Natural killer cell (primary cell): ENCODE results near the gene CAMTA1. TPM values are rescaled to one million over a fixed set of nuclear protein-coding genes. Genes with fewer than 3 reads are reported as not detected.

ENCODE experiments used
- ATAC-seq, 3 donors: fragments of 150-1000 bp in 2 of 3; fragments of 200-7000 bp in 1 of 3; cut with Tn5 transposase; 1 replicate in 1 of 3; 2 replicates in 2 of 3; pipeline ENCODE4 v1.10.0; 2021; ENCODE audit warnings: mild to moderate bottlenecking in 2 of 3, moderate library complexity in 2 of 3
- DNase-seq, 2 donors: peaks; one replicate each; pipeline versions ENCODE4 v3.0.0 to v3.0.0-alpha.2; 2013 to 2021; ENCODE audit warnings: mixed read lengths in 1 of 2
- H3K27ac ChIP-seq: one replicate; pipeline ENCODE4 v1.5.1; 2013; ENCODE audit warnings: mild to moderate bottlenecking, low read length
- H3K27me3 ChIP-seq: one replicate; pipeline ENCODE4 v1.6.1; 2013; ENCODE audit warnings: low read length; ENCODE audit not compliant: control insufficient read depth, insufficient read depth
- H3K36me3 ChIP-seq: one replicate; pipeline ENCODE4 v1.6.1; 2013; ENCODE audit warnings: low read length; ENCODE audit not compliant: control insufficient read depth, insufficient read depth
- H3K4me1 ChIP-seq: one replicate; pipeline ENCODE4 v1.6.1; 2013; ENCODE audit warnings: low read length; ENCODE audit not compliant: control insufficient read depth, insufficient read depth
- H3K4me3 ChIP-seq: one replicate; pipeline ENCODE4 v1.5.1; 2013; ENCODE audit warnings: low read length
- H3K9me3 ChIP-seq: one replicate; pipeline ENCODE4 v1.6.1; 2013; ENCODE audit warnings: low read length; ENCODE audit not compliant: control insufficient read depth, insufficient read depth
- H3K27ac Mint-ChIP-seq, 2 donors: one replicate each; pipeline ENCODE4 v1.8.0; 2022; ENCODE audit warnings: mild to moderate bottlenecking in 2 of 2, mixed read lengths in 2 of 2, moderate library complexity in 1 of 2
- H3K27me3 Mint-ChIP-seq, 2 donors: one replicate each; pipeline ENCODE4 v1.8.0; 2022; ENCODE audit warnings: low read depth in 2 of 2, mixed read lengths in 2 of 2
- H3K36me3 Mint-ChIP-seq: one replicate; pipeline ENCODE4 v1.8.0; 2022; ENCODE audit warnings: mixed read lengths
- H3K4me1 Mint-ChIP-seq, 2 donors: one replicate each; pipeline ENCODE4 v1.8.0; 2022; ENCODE audit warnings: mixed read lengths in 2 of 2
- H3K4me3 Mint-ChIP-seq: one replicate; pipeline ENCODE4 v1.8.0; 2022; ENCODE audit warnings: mild to moderate bottlenecking, moderate library complexity, mixed read lengths
- H3K9me3 Mint-ChIP-seq, 2 donors: one replicate each; pipeline ENCODE4 v1.8.0; 2022; ENCODE audit warnings: mixed read lengths in 2 of 2
- WGBS: methylation state at CpG from one replicate; pipeline ENCODE4 v1.1.7; 2013; ENCODE audit warnings: missing lambda C conversion rate; ENCODE audit not compliant: insufficient coverage; 5-methylcytosine and 5-hydroxymethylcytosine counted together
- intact Hi-C: fragments of 100-400 bp; cut with micrococcal nuclease; formaldehyde crosslinking; loops from one replicate; pipeline ENCODE4 v1.14.2; 2022
- total RNA-seq, 4 donors: library from RNA; stranded (reverse); fragments of 120-200 nt in 1 of 4; gene quantifications; one replicate each; pipeline versions ENCODE4 v1.2.3 to v1.2.4, GENCODE V29; 2013 to 2022
- TF ChIP-seq, protein P1 (sequence below): fragments of 200-600 bp; IDR thresholded peaks from one replicate; pipeline ENCODE4 v1.8.0; 2022; ENCODE audit warnings: antibody characterized with exemption

CAMTA1 gene
- total RNA-seq, 3 donors from 2014 or later (not counting 1 experiment from before 2014, with no cell fraction given): 40.6 to 53.3 (median 44.9) TPM

DNA sequence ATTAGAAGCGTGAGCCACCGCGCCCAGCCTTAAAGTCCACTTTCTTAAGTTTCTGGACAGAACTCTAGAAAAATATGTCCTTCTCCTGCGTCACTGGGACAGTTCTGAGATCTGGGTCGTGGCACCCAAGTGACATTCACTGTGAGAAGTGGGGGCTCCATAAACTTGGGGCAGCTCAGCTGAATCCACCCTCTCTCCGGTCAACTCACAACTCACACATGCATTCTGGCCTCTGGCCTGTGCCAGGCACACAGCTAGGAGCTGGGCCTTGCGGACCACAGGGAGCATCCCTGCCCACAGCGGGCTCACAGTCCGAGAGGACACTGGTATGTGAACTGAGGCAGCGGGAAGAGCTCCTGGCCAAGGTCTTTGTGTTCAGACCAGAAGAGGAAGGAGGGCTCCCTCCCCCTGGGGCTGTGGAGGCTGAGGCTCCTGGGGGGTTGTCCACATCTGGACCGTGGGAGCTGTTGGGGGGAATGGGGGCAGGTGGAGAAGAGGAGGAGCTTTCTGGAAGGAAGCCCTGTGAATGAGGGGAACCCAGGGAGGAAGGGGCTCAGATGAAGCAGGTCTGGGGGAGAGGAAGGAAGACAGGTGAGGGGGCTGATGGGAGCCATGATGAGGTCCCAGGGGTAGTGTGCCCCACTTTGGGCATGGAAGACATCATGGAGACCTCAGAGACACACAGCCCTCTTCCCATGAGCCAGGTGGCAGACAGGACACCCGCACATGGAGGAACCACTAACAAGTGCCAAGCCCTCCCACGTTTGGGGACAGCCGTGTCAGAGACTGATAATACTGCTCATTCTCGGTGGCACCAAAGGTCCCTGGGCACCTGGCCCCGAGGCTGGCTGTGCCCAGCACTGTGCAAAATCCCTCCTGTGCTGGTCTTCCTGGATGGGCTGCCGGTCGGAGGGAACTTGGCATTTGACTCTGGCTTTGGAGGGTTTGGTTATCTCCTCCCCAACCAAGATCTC, 794.9 kb downstream of the CAMTA1 start:
- TF ChIP-seq, protein P1, sequence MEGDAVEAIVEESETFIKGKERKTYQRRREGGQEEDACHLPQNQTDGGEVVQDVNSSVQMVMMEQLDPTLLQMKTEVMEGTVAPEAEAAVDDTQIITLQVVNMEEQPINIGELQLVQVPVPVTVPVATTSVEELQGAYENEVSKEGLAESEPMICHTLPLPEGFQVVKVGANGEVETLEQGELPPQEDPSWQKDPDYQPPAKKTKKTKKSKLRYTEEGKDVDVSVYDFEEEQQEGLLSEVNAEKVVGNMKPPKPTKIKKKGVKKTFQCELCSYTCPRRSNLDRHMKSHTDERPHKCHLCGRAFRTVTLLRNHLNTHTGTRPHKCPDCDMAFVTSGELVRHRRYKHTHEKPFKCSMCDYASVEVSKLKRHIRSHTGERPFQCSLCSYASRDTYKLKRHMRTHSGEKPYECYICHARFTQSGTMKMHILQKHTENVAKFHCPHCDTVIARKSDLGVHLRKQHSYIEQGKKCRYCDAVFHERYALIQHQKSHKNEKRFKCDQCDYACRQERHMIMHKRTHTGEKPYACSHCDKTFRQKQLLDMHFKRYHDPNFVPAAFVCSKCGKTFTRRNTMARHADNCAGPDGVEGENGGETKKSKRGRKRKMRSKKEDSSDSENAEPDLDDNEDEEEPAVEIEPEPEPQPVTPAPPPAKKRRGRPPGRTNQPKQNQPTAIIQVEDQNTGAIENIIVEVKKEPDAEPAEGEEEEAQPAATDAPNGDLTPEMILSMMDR: no peak
- WGBS: 89% methylated on average over 18 of the region's 18 CpGs
- Mint-ChIP-seq H3K4me3 (no peak overlapping the region), H3K9me3 (no peaks in the 10 kb centered on the region), H3K27ac (no peak overlapping the region), H3K27me3 (peaks cover 0 to 2% of the 10 kb centered on the region in 2 donors), H3K36me3 (no peaks in the 10 kb centered on the region), H3K4me1 (no peaks in the 10 kb centered on the region)
- DNase-seq (no peak), ATAC-seq (no peak)
- Histone ChIP-seq H3K4me3 (no peak overlapping the region), H3K9me3 (no peaks in the 10 kb centered on the region), H3K36me3 (no peaks in the 10 kb centered on the region), H3K4me1 (no peaks in the 10 kb centered on the region), H3K27me3 (no peaks in the 10 kb centered on the region), H3K27ac (no peak overlapping the region)
- intact Hi-C loops: no loop called here

DNA sequence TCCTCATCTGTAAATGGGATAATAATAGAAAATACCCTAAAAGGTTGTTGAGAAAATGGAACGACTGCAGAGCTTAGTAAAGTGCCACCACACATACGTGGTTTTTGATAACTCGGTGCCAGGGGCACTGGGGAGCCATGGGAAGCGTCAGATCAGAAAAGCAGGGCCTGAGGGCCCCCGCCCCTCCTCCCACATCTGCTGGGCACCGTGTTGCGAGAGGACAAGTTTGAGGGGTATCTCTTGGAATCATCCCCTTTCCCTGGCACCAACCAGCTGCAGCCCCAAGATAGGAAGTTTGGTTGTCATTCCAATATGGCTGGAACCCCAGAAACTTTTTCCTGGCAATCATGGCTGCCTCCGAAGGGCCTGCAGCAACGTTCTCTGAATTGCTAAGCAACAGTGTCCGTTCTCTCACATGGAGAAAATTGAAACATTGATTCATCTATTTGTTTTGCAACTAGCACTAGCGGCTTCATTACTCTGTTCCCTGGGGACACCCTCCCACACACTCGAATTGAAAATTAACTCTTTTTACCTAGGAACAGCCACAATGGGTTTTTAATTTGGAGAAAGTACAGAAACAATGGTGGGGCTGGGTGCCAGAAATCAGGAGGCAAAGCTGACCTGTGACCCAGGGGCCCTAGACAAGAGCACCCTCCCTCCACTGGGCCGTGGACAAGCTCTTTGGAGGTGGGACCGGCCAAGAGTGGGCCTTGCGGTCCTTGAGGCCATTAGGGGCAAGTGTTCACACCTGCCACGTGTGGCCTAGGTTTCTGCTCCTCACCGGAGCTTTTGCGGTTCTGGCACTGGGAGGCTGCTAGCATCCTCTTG, 795.9 kb downstream of the CAMTA1 start:
- H3K36me3 ChIP-seq: no peaks in the 10 kb centered on the region
- intact Hi-C loops: no loop called here
- H3K27ac ChIP-seq: no peak overlapping the region
- Mint-ChIP-seq H3K9me3 (no peaks in the 10 kb centered on the region), H3K4me3 (no peak overlapping the region), H3K27me3 (peaks cover 0 to 5% of the 10 kb centered on the region in 2 donors), H3K27ac (no peak overlapping the region), H3K4me1 (no peaks in the 10 kb centered on the region), H3K36me3 (no peaks in the 10 kb centered on the region)
- WGBS: 86% methylated on average over 18 of the region's 18 CpGs
- H3K4me3 ChIP-seq: no peak overlapping the region
- TF ChIP-seq, protein P1: no peak
- no peaks in the 10 kb centered on the region for H3K9me3 ChIP-seq
- H3K27me3 ChIP-seq: no peaks in the 10 kb centered on the region
- DNase-seq (no peak), ATAC-seq (no peak)
- no peaks in the 10 kb centered on the region for H3K4me1 ChIP-seq

DNA sequence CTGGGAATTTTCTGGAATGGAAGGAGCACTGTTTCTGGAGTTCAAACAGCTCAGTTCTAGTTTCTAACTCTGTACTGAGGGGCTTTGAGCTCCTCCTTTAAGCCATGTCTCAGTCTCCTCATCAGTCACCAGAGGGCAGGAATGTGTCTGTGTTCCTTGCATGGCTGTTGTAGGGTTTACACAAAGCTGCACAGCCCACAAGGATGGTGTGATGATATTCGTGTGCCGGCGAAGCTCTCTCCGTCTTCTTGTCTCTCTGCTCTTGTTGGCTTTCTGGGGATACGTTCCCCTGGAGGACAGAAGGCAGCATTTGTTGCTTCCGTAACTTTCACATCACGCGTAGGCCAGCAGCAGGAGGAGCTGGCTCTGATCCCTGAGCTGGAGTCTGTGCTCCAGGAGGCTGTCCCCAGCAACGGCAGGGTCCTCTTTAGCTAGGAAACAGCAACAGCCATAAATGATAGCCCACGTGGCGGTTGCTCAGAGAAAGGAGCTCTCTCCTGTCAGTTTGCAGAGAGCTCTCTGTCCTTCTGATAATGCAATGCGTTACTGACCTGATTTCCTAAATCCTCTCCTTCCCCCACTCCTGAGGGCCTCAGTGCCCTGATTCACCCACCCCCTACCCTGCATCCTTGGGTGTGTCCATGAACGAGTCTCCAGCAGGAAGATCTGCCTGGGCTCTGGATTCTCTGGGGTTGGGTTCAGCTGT, 796.7 kb downstream of the CAMTA1 start:
- no peaks in the 10 kb centered on the region for H3K9me3 ChIP-seq
- TF ChIP-seq, protein P1: no peak
- Mint-ChIP-seq H3K36me3 (no peaks in the 10 kb centered on the region), H3K27me3 (peaks cover 0 to 5% of the 10 kb centered on the region in 2 donors), H3K27ac (no peak overlapping the region), H3K4me3 (no peak overlapping the region), H3K9me3 (no peaks in the 10 kb centered on the region), H3K4me1 (no peaks in the 10 kb centered on the region)
- H3K4me3 ChIP-seq: no peak overlapping the region
- H3K4me1 ChIP-seq: no peaks in the 10 kb centered on the region
- WGBS: 89% methylated on average over 13 of the region's 13 CpGs
- no peaks in the 10 kb centered on the region for H3K36me3 ChIP-seq
- intact Hi-C loops: no loop called here
- ATAC-seq (no peak), DNase-seq (no peak)
- H3K27me3 ChIP-seq: no peaks in the 10 kb centered on the region
- H3K27ac ChIP-seq: no peak overlapping the region
